SJCRH30 (cell line): ENCODE measurements around the gene LHFPL3. TPM values are rescaled to one million over a fixed set of nuclear protein-coding genes. Genes with fewer than 3 reads are reported as not detected.

Experiments
- DNase-seq, 2 experiments: peaks; one replicate each; pipeline ENCODE4 v3.0.0-alpha.2; 2015 to 2020
- H3K27ac ChIP-seq: fragments of 250-450 bp; sonication (Bioruptor Pico); 2 replicates; pipeline ENCODE4 v1.5.1; 2020; ENCODE audit warnings: mild to moderate bottlenecking, moderate library complexity
- H3K27me3 ChIP-seq: fragments of 250-450 bp; sonication (Bioruptor Pico); 2 replicates; pipeline ENCODE4 v1.5.1; 2020; ENCODE audit warnings: mild to moderate bottlenecking, moderate library complexity
- H3K36me3 ChIP-seq: fragments of 250-450 bp; sonication (Bioruptor Pico); 2 replicates; pipeline ENCODE4 v1.5.1; 2020; ENCODE audit warnings: mild to moderate bottlenecking, moderate library complexity
- H3K4me1 ChIP-seq: fragments of 250-450 bp; sonication (Bioruptor Pico); 2 replicates; pipeline ENCODE4 v1.5.1; 2020; ENCODE audit warnings: mild to moderate bottlenecking, moderate library complexity
- H3K4me3 ChIP-seq: fragments of 250-450 bp; sonication (Bioruptor Pico); 2 replicates; pipeline ENCODE4 v1.5.1; 2020; ENCODE audit warnings: mild to moderate bottlenecking, moderate library complexity
- H3K9me3 ChIP-seq: fragments of 250-450 bp; sonication (Bioruptor Pico); replicated peaks from 2 replicates; pipeline ENCODE4 v1.5.1; 2020; ENCODE audit warnings: mild to moderate bottlenecking, moderate library complexity
- total RNA-seq: library from RNA; depleted of rRNA; stranded (reverse); fragments of >200 nt; shearing (Covaris generic); gene quantifications from 2 replicates; pipeline ENCODE4 v1.2.3, GENCODE V29; 2014

The LHFPL3 gene
- total RNA-seq, 1 experiment from 2014 or later = 0.22 TPM

DNA sequence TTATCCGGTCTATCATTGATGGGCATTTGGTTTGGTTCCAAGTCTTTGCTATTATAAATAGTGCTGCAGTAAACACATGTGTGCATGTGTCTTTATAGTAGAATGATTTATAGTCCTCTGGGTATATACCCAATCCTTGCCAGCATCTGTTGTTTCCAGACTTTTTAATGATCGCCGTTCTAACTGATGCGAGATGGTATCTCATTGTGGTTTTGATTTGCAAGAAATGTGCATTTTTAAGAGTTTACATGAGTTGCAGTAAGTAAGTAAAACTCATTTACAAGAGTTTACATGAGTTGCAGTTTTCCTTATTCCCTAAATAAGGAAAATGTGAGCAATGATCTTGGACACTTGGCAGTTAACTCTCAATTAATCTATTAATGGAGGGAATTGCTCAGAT lies 312.1 kb downstream of the LHFPL3 start:
- H3K4me1 ChIP-seq = no peaks in the 10 kb centered on the region
- H3K27me3 ChIP-seq = peaks cover 11% of the 10 kb centered on the region
- no peaks in the 10 kb centered on the region for H3K9me3 ChIP-seq
- no peak overlapping the region for H3K27ac ChIP-seq
- H3K36me3 ChIP-seq = no peaks in the 10 kb centered on the region
- no peak for DNase-seq
- no peak overlapping the region for H3K4me3 ChIP-seq

DNA sequence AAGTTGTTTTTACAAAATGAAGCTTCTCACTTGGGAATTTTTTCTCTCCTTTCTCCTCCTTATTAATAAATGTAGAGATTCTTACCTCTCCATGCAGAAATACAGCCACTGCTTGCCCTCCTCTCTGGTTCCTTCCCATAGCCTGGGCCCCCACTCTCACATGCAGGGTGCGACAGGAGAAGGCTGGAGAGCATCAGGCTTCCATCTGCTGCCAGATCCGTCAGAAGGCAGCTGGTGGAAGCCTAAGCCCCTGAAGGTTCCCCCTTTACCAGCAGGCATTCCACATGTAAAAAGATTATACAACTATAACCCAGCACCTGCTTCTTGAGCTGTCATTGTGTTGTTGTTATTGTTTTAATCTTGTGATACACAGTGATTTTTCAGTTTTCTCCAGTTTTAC lies 314.2 kb downstream of the LHFPL3 start:
- Histone ChIP-seq H3K9me3 (no peaks in the 10 kb centered on the region), H3K4me1 (no peaks in the 10 kb centered on the region), H3K36me3 (no peaks in the 10 kb centered on the region), H3K27me3 (peaks cover 11% of the 10 kb centered on the region), H3K4me3 (no peak overlapping the region), H3K27ac (no peak overlapping the region)
- DNase-seq = no peak

DNA sequence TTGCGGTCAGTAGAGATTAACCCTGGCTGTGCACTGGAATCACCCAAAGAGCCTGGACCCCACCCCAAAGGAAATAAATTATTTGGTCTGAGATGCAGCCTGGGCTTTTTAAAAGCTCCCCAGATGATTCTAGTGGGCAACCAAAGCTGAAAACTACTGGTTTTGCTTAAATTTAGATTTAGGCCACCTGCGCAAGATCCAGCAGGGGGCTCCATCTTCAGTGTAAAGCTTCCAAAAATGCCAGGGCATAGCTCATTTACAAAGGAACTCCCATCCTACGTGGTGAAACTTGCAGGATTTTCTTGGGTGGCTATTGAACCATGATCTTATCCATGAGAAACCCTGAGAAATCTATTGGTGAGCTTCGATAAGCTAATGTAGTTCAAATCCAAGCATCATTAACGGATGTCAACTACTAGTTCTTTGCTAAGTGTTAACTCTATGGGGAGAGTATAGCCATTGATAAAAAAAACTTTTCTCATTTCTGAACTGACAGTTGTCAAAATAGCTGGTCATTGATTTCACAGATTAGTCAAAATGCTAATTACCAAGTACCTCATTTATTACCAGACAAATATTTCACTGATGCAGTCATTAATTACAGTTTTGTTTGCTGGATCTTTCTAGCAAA lies 315.3 kb downstream of the LHFPL3 start:
- no peak overlapping the region for H3K27ac ChIP-seq
- no peaks in the 10 kb centered on the region for H3K36me3 ChIP-seq
- H3K9me3 ChIP-seq = no peaks in the 10 kb centered on the region
- H3K27me3 ChIP-seq = peaks cover 11% of the 10 kb centered on the region
- H3K4me3 ChIP-seq = no peak overlapping the region
- peak; percentile 6 to 31 for DNase-seq
- H3K4me1 ChIP-seq = no peaks in the 10 kb centered on the region

DNA sequence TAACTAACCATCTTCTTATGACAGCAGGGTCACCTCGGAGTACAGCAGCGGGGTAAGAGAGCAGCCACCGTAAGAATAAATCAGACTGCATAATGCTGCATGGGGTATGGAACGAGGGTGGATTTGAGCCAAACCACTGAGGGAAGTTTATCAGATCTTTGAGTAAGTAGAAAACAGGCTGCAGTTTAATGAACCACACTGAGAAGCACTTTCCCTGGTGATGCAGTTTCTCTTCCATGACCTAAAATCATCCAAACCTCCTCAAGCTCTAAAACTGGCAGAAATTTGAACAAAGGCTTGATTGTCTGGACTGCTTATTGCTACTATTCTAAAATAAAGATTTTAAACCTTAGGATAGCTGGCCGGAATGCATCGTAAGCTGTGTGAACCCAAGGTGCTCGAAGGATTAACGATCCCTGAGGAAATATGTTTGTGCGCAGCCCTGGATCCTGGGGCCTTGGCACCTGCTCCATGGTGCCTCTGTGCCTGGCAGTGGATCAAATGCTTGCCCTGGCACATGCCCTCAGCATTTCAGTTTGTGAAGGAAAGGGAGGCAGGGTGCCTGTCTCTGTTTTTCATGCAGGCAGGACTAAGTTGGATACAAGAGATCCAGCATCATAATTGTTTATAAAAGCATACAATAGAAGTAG lies 322.7 kb downstream of the LHFPL3 start:
- no peak for DNase-seq
- Histone ChIP-seq H3K27me3 (no peaks in the 10 kb centered on the region), H3K36me3 (no peaks in the 10 kb centered on the region), H3K27ac (no peak overlapping the region), H3K9me3 (no peaks in the 10 kb centered on the region), H3K4me1 (no peaks in the 10 kb centered on the region), H3K4me3 (no peak overlapping the region)

DNA sequence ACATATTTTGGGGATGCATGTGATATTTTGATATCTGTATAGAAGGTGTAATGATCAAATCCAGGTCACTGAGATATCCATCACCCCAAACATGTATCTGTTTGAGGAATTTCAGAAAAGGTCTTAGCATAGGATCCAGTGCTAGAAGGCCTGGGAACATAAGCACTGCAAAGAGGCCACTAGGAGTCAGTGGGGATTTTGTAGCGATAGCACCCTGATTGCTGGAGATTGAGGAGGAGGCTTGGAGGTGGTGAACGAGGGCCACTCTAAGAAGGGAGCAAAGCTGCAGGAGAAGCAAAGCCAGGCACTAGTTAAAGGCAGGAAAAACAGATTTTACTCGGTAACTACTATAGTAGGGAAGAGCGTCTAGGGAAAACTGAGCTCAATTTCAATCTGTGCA lies 324.0 kb downstream of the LHFPL3 start:
- Histone ChIP-seq H3K9me3 (no peaks in the 10 kb centered on the region), H3K27ac (no peak overlapping the region), H3K36me3 (no peaks in the 10 kb centered on the region)

DNA sequence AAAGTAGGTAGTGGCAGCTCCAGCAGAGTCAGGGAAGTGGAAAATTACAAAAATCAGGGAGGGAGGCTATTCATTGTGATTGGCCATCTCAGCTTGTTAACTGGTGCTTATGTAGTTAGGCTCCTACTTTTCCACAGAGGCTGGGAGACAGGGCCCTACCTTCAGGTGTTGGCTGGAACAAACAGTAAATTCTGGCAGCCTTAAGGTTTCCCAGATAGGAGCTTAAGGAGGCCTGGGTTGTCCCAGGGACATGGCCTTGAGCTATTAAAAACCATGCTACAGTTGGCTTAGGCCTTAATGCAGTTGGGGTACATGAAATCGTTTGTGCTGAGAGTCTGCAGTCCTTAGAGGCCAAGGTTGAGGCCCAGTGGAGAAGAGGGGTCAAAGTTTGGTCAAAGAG lies 324.5 kb downstream of the LHFPL3 start:
- no peak for DNase-seq
- Histone ChIP-seq H3K4me3 (no peak overlapping the region), H3K9me3 (no peaks in the 10 kb centered on the region), H3K27ac (no peak overlapping the region), H3K27me3 (no peaks in the 10 kb centered on the region), H3K4me1 (no peaks in the 10 kb centered on the region), H3K36me3 (no peaks in the 10 kb centered on the region)

More for the DNA sequence above, 324.0 kb downstream of the LHFPL3 start:
- DNase-seq = no peak
- no peaks in the 10 kb centered on the region for H3K4me1 ChIP-seq
- H3K4me3 ChIP-seq = no peak overlapping the region
- no peaks in the 10 kb centered on the region for H3K27me3 ChIP-seq

DNA sequence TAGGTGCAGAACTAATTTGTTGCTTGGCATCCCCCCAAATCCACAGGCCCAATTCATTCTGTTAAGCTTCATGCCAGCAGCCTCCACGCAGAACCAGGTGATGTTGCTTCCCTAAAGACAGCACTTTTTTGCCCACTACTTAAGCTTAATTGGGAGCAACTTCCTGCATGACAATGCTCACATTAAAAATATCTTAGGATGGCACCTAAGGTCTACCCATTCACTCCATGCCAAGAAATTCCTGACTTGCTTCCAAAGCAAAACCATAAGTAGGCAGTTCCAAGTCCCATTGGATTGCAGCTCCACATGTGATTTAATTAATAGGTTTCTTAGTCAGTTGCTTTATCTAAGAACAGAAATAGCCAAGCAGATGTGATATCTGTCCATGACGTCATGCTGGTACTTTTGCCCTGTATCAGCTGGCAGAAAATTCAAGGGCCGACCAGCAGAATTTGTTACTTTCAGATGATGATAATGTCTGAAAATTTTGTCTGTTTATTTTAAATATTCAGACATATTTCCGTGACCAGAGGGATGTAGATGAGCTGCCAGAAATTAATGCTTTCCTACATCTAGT lies 325.5 kb downstream of the LHFPL3 start:
- no peak for DNase-seq
- Histone ChIP-seq H3K4me3 (no peak overlapping the region), H3K27ac (no peak overlapping the region), H3K36me3 (no peaks in the 10 kb centered on the region), H3K9me3 (no peaks in the 10 kb centered on the region), H3K4me1 (no peaks in the 10 kb centered on the region), H3K27me3 (no peaks in the 10 kb centered on the region)

DNA sequence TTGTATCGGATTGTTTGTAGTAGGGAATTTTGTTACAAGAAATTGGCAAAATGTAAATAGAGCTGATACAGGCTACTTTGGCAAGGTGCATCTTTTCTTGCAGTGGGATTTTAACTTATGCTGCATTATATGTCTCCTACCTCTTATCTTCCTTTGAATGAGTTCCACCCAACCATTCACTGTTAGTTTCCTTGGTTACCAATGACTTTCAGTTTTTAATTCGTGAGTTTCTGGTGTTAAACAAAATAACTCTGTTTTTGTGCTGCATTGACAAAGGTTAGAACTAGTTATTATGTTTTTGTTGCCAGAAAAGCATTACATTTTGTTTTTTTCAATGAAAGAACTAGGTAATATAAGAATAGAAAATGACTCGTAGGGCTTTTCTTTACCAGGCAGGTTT lies 327.2 kb downstream of the LHFPL3 start:
- Histone ChIP-seq H3K27me3 (no peaks in the 10 kb centered on the region), H3K9me3 (no peaks in the 10 kb centered on the region), H3K36me3 (no peaks in the 10 kb centered on the region), H3K4me3 (no peak overlapping the region), H3K4me1 (no peaks in the 10 kb centered on the region), H3K27ac (no peak overlapping the region)
- DNase-seq = no peak

DNA sequence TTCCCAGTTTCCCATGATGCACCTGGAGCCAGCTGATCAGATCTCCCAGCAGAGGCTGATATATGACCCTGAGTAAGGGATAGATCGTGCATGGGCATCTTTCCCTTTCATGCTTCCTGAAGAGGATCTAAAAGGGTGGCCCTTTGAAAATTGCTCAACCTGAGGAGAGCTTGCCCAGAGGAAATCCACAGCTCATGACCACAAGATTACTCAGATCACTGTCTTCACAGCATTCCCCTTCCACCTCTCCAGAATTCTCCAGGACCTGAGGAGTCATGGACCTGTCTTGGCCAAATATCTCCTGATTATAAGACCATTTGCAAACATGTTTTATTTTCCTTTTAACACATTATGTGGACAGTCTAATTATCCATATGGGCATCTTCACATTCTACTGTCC lies 328.1 kb downstream of the LHFPL3 start:
- H3K4me1 ChIP-seq = no peaks in the 10 kb centered on the region
- H3K36me3 ChIP-seq = no peaks in the 10 kb centered on the region
- DNase-seq = no peak
- H3K27ac ChIP-seq = no peak overlapping the region
- no peaks in the 10 kb centered on the region for H3K9me3 ChIP-seq
- no peaks in the 10 kb centered on the region for H3K27me3 ChIP-seq
- no peak overlapping the region for H3K4me3 ChIP-seq

DNA sequence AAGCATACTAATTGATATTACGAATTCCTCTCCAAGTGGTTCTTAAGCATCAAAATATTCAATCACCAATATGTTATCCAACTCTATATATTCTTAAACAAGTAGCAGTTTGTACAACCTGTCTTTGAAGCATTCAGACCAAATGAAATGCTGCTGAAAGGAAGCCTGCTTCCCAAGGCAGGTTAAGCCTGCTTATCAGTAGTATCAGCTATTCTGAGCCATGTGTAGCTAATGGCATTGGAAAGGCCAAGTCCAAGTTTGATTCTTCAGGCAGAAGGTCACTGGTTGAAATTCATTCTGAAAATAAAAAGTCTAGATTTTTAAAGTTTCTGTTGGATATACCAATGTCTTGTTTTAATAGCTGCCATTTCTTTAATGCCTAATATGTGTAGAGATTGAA lies 328.7 kb downstream of the LHFPL3 start:
- no peak overlapping the region for H3K4me3 ChIP-seq
- no peaks in the 10 kb centered on the region for H3K27me3 ChIP-seq
- no peak overlapping the region for H3K27ac ChIP-seq
- no peaks in the 10 kb centered on the region for H3K9me3 ChIP-seq
- no peaks in the 10 kb centered on the region for H3K4me1 ChIP-seq
- no peaks in the 10 kb centered on the region for H3K36me3 ChIP-seq
- no peak for DNase-seq

DNA sequence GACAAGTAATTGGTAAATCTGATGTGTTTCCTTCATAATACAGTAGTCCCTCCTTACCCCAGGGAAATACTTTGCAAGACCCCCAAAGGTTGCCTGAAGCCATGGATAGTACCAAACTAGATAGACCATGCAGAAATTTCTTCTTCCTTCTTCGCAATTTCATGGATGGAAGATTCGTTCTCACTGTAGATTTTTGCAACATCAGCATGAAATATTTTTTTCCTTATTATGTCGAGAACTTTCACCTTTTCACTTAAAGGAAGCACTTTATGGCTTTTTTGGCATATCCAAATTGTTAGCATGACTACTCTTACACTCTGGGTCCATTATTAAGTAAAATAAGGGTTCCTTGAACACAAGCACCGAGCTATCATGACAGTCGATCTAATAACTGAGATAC lies 333.2 kb downstream of the LHFPL3 start:
- H3K27ac ChIP-seq = no peak overlapping the region
- no peak overlapping the region for H3K4me3 ChIP-seq
- no peaks in the 10 kb centered on the region for H3K9me3 ChIP-seq
- no peaks in the 10 kb centered on the region for H3K27me3 ChIP-seq
- no peaks in the 10 kb centered on the region for H3K4me1 ChIP-seq
- no peaks in the 10 kb centered on the region; the same call in 1 of the 2 replicates for H3K36me3 ChIP-seq
- no peak for DNase-seq

DNA sequence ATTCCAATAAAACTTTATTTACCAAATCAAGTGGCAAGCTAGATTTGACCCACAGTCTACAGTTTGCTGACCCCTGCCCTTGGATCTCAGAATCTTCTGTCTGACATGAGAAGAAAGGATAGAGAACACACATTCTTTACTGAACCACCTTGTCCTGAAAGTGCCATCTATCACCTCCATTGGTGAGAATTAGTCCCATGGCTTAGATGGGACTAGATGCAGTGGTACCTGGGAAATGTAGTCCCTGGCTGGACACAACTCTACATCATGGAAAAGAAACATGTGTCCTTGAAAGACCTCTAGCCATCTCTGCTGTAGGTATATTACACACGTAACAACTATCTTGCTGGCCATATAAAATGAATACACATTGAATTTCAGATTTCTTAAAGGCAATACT lies 336.2 kb downstream of the LHFPL3 start:
- no peaks in the 10 kb centered on the region for H3K27me3 ChIP-seq
- no peaks in the 10 kb centered on the region; the same call in 1 of the 2 replicates for H3K36me3 ChIP-seq
- H3K4me1 ChIP-seq = no peaks in the 10 kb centered on the region
- H3K4me3 ChIP-seq = no peak overlapping the region
- no peaks in the 10 kb centered on the region for H3K9me3 ChIP-seq
- no peak for DNase-seq
- no peak overlapping the region for H3K27ac ChIP-seq

DNA sequence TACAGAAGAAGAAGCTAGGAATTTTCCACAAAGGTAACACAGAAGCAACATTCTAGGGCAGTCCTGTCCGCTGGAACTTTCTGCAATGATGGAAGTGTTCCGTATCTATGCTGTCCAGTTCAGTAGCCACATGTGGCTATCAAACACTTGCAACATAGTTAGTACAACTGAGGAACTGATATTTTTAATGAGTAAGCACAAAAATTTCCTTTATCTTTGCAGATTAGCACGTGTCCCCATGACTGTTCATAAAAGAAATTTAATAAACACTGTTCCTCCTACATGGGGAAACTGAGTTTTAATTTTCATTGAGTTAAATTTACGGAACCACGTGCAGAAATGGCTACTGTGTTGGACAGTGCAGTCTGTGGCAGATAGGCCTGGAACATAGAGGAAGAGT lies 349.2 kb downstream of the LHFPL3 start:
- Histone ChIP-seq H3K4me1 (0 out of 2 replicates have a peak, but pooled peaks cover 2% of the 10 kb centered on the region), H3K4me3 (no peak overlapping the region), H3K27me3 (no peaks in the 10 kb centered on the region), H3K27ac (no peak overlapping the region), H3K36me3 (no peaks in the 10 kb centered on the region), H3K9me3 (no peaks in the 10 kb centered on the region)
- no peak for DNase-seq

DNA sequence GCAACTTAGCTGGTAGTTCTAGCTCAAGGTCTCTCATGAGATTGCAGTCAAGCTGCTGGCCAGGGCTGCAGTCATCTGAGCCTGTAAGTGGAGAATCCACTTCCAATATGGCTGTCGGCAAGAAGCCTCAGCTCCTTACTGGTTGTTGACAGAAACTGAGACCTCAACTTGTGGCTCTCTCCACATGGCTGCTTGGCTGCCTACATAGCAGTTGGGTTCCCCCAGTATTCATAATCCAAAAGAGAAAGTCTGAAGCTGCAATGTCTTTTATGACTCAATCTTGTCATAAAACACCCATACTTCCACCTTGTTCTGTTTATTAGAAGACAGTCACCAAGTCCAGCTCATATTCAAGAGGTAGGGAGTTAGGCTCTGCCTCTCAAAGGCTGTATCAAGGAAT lies 350.7 kb downstream of the LHFPL3 start:
- Histone ChIP-seq H3K4me1 (0 out of 2 replicates have a peak, but pooled peaks cover 2% of the 10 kb centered on the region), H3K27me3 (no peaks in the 10 kb centered on the region), H3K27ac (no peak overlapping the region), H3K4me3 (no peak overlapping the region), H3K9me3 (no peaks in the 10 kb centered on the region), H3K36me3 (no peaks in the 10 kb centered on the region)
- DNase-seq = no peak

DNA sequence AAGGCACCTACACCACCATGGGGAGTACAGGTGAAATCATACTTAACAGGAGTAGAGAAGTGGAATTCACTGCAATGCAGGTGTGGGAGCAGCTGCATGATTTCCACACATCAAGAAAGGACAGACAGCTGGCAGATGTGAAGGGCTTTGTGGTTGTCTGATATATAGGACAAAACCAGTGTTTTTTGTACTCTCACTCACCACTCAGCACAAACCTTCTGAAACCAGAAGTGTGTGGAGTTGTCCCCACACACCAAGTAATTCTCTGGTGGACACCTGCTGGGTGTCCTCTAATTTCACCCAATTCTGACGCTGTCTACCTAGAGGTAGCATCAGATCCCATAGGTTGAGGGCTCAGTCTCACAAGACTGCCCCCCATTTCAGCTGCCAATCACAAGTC lies 357.9 kb downstream of the LHFPL3 start:
- Histone ChIP-seq H3K27me3 (no peaks in the 10 kb centered on the region), H3K9me3 (no peaks in the 10 kb centered on the region), H3K27ac (no peak overlapping the region), H3K4me1 (no peaks in the 10 kb centered on the region), H3K4me3 (no peak overlapping the region), H3K36me3 (no peaks in the 10 kb centered on the region)
- no peak for DNase-seq

DNA sequence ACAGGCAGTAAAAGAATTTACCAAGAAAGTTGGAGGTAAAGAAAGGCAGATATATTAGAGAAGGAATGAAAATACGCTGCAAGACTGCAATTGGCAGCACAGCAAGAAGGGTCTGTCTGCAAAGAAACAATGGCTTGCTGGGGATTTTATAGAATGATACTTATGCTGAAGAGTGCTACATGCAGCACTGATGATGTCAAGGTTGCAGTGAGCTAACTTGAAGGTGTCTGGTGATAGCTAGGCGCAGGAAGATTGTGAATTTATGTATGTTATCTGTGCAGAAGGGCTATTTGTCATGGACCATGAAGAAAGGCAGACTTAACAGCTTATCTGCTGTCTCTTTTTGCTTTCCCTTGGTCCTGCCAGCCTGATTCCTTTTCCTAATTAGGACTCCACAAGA lies 366.3 kb downstream of the LHFPL3 start:
- no peaks in the 10 kb centered on the region for H3K4me1 ChIP-seq
- no peaks in the 10 kb centered on the region for H3K36me3 ChIP-seq
- H3K27ac ChIP-seq = no peak overlapping the region
- H3K9me3 ChIP-seq = no peaks in the 10 kb centered on the region
- DNase-seq = no peak
- no peak overlapping the region for H3K4me3 ChIP-seq
- no peaks in the 10 kb centered on the region for H3K27me3 ChIP-seq
